IPS DF 6.9 (cell line): ENCODE data around the gene RASGRF1.

Source experiments
- DNase-seq: peaks from one replicate; pipeline ENCODE4 v3.0.0-alpha.2; 2013; ENCODE audit warnings: low read depth, low spot score
- H3K27ac ChIP-seq: one replicate; pipeline ENCODE4 v1.5.1; 2013; ENCODE audit warnings: low read length, control low read depth
- H3K27me3 ChIP-seq: 2 replicates; pipeline ENCODE4 v1.6.1; 2013; ENCODE audit warnings: mild to moderate bottlenecking, low read length; ENCODE audit not compliant: control insufficient read depth, insufficient read depth
- H3K36me3 ChIP-seq: 2 replicates; pipeline ENCODE4 v1.6.1; 2013; ENCODE audit warnings: low read length; ENCODE audit not compliant: control insufficient read depth, insufficient read depth
- H3K4me1 ChIP-seq: 2 replicates; pipeline ENCODE4 v1.6.1; 2013; ENCODE audit warnings: low read length; ENCODE audit not compliant: control insufficient read depth, insufficient read depth
- H3K4me3 ChIP-seq: 2 replicates; pipeline ENCODE4 v1.5.1; 2013; ENCODE audit warnings: mild to moderate bottlenecking, low read length
- H3K9me3 ChIP-seq: 2 replicates; pipeline ENCODE4 v1.6.1; 2013; ENCODE audit warnings: low read length, inconsistent platforms; ENCODE audit not compliant: control insufficient read depth, insufficient read depth
- WGBS: extraction: QIAGEN DNeasy Blood & Tissue Kit; methylation state at CpG from one replicate; pipeline ENCODE4 v1.1.7; 2013; ENCODE audit warnings: mixed read lengths, missing lambda C conversion rate; ENCODE audit not compliant: insufficient read length, insufficient coverage; 5-methylcytosine and 5-hydroxymethylcytosine counted together

RASGRF1 gene

GRCh38 chr15:78915341-78916087 lies 175.1 kb downstream of the RASGRF1 start:
- peaks cover 3% of the 10 kb centered on the region for H3K36me3 ChIP-seq
- no CpG with 5 or more reads among the region's 12 CpGs for WGBS
- no peak overlapping the region for H3K27ac ChIP-seq
- no peak for DNase-seq
- H3K4me1 ChIP-seq: no peaks in the 10 kb centered on the region
- no peak overlapping the region for H3K4me3 ChIP-seq
- no peaks in the 10 kb centered on the region for H3K9me3 ChIP-seq
- no peaks in the 10 kb centered on the region; the same call in 1 of the 2 replicates for H3K27me3 ChIP-seq

GRCh38 chr15:78914027-78914764 lies 176.4 kb downstream of the RASGRF1 start:
- DNase-seq: no peak
- WGBS: no CpG with 5 or more reads among the region's 13 CpGs
- no peak overlapping the region for H3K27ac ChIP-seq
- H3K9me3 ChIP-seq: no peaks in the 10 kb centered on the region
- H3K36me3 ChIP-seq: peaks cover 3% of the 10 kb centered on the region
- H3K27me3 ChIP-seq: no peaks in the 10 kb centered on the region; the same call in 1 of the 2 replicates
- H3K4me3 ChIP-seq: no peak overlapping the region
- no peaks in the 10 kb centered on the region for H3K4me1 ChIP-seq

GRCh38 chr15:78913012-78913411 lies 177.6 kb downstream of the RASGRF1 start:
- no peaks in the 10 kb centered on the region; the same call in 1 of the 2 replicates for H3K27me3 ChIP-seq
- WGBS: no CpG with 5 or more reads among the region's 3 CpGs
- peaks cover 3% of the 10 kb centered on the region for H3K36me3 ChIP-seq
- no peaks in the 10 kb centered on the region for H3K4me1 ChIP-seq
- no peak overlapping the region for H3K27ac ChIP-seq
- no peak for DNase-seq
- no peak overlapping the region for H3K4me3 ChIP-seq
- H3K9me3 ChIP-seq: no peaks in the 10 kb centered on the region

- H3K36me3 ChIP-seq: peaks cover 3% of the 10 kb centered on the region
- WGBS: no CpG with 5 or more reads among the region's 2 CpGs
- no peaks in the 10 kb centered on the region; the same call in 1 of the 2 replicates for H3K27me3 ChIP-seq
- peaks cover 2% of the 10 kb centered on the region; the same call in 1 of the 2 replicates for H3K4me1 ChIP-seq
- H3K9me3 ChIP-seq: no peaks in the 10 kb centered on the region
- no peak overlapping the region for H3K27ac ChIP-seq
- H3K4me3 ChIP-seq: no peak overlapping the region
- no peak for DNase-seq
Observed at GRCh38 chr15:78912316-78912715, 178.3 kb downstream of the RASGRF1 start.

GRCh38 chr15:78910271-78910670 lies 180.3 kb downstream of the RASGRF1 start:
- no peaks in the 10 kb centered on the region for H3K9me3 ChIP-seq
- H3K4me3 ChIP-seq: no peak overlapping the region
- peaks cover 2% of the 10 kb centered on the region; the same call in 1 of the 2 replicates for H3K4me1 ChIP-seq
- no peaks in the 10 kb centered on the region; the same call in 1 of the 2 replicates for H3K27me3 ChIP-seq
- H3K27ac ChIP-seq: no peak overlapping the region
- WGBS: no CpG with 5 or more reads among the region's 7 CpGs
- no peak for DNase-seq
- H3K36me3 ChIP-seq: peaks cover 8% of the 10 kb centered on the region
